A549 (cell line): ENCODE data around the gene P2RY8. TPM values are rescaled to one million over a fixed set of nuclear protein-coding genes. Genes with fewer than 3 reads are reported as not detected.
"Not testable (repeated sequence)": the region's sequence is repeated elsewhere in the genome, so short reads cannot be mapped to it uniquely, and the experiment has no call there.

ENCODE experiments used
- ATAC-seq, 2 experiments: fragments of 200-7000 bp in 1 of 2; fragments of >200 bp in 1 of 2; cut with Nextera tagmentation in 1 of 2; cut with Tn5 transposase in 1 of 2; 3 replicates each; pipeline versions ENCODE4 v1.8.0 to v1.9.1; 2018 to 2020; ENCODE audit warnings: mild to moderate bottlenecking in 1 of 2, moderate library complexity in 1 of 2
- CTCF ChIA-PET: fragments of 300-600 bp; sonication (Branson Sonifier 250); formaldehyde crosslinking; extraction: SDS; loops from one replicate; lab custom pipeline; 2021; ENCODE audit warnings: antibody characterized with exemption, inconsistent platforms; lab: Yijun Ruan, JAX
- POLR2A ChIA-PET: fragments of 350-600 bp; formaldehyde crosslinking; extraction: SDS; loops from one replicate; lab custom pipeline; 2021; ENCODE audit warnings: antibody characterized with exemption, inconsistent platforms; lab: Yijun Ruan, JAX
- DNase-seq, 2 experiments: peaks; one replicate each; pipeline versions ENCODE4 v3.0.0 to v3.0.0-alpha.2; 2011 to 2016; ENCODE audit warnings: low read depth in 1 of 2, low spot score in 1 of 2
- FAIRE-seq: peaks from 2 replicates; lab custom pipeline; 2011; peaks lifted over from hg19 to GRCh38; lab: Jason Lieb, UNC
- H3K27ac ChIP-seq, 2 experiments: fragments of >200 bp; sonication (Bioruptor Twin); formaldehyde crosslinking; 3 replicates each; pipeline ENCODE4 v1.5.1; 2016 to 2017
- H3K4me1 ChIP-seq: fragments of >200 bp; sonication (Bioruptor Twin); formaldehyde crosslinking; 3 replicates; pipeline ENCODE4 v1.6.1; 2016
- H3K4me2 ChIP-seq: fragments of >200 bp; sonication (Bioruptor Twin); formaldehyde crosslinking; 3 replicates; pipeline ENCODE4 v1.6.1; 2016
- H3K4me3 ChIP-seq: fragments of >200 bp; sonication (Bioruptor Twin); formaldehyde crosslinking; 3 replicates; pipeline ENCODE4 v1.5.1; 2016
- H3K9me3 ChIP-seq: fragments of >200 bp; sonication (Bioruptor Twin); formaldehyde crosslinking; 3 replicates; pipeline ENCODE4 v1.6.1; 2016
- BCL3 ChIP-seq: fragments of >200 bp; sonication (Bioruptor Twin); formaldehyde crosslinking; IDR thresholded peaks from 3 replicates; pipeline ENCODE4 v1.6.1; 2016
- BHLHE40 ChIP-seq: IDR thresholded peaks from 2 replicates; pipeline ENCODE4 v1.6.1; 2012; ENCODE audit warnings: low read depth, low read length, inconsistent platforms
- CBX8 ChIP-seq: fragments of 200-600 bp; sonication (generic); IDR thresholded peaks from 2 replicates; pipeline ENCODE4 v1.6.1; 2016
- FOSB ChIP-seq: fragments of 250-450 bp; sonication (Bioruptor Pico); IDR thresholded peaks from 2 replicates; pipeline ENCODE4 v1.5.0; 2020; ENCODE audit warnings: mild to moderate bottlenecking, moderate library complexity
- FOSL2 ChIP-seq, 2 experiments: fragments of 450-650 bp in 1 of 2; fragments of >200 bp in 1 of 2; sonication (Bioruptor Twin) in 1 of 2; formaldehyde crosslinking; IDR thresholded peaks; 2 replicates each; pipeline versions ENCODE4 v1.5.0 to v1.6.1; 2016 to 2020; ENCODE audit warnings: mild to moderate bottlenecking in 1 of 2, moderate library complexity in 1 of 2
- GATA3 ChIP-seq: IDR thresholded peaks from 2 replicates; pipeline ENCODE4 v1.6.1; 2012; ENCODE audit warnings: borderline replicate concordance
- HDAC2 ChIP-seq: fragments of 200-600 bp; sonication (generic); IDR thresholded peaks from 2 replicates; pipeline ENCODE4 v1.6.1; 2016
- HEYL ChIP-seq: fragments of 250-450 bp; sonication (Bioruptor Pico); IDR thresholded peaks from 2 replicates; pipeline ENCODE4 v1.8.0; 2021; ENCODE audit warnings: mild to moderate bottlenecking, moderate library complexity
- HOXB13 ChIP-seq: fragments of 250-450 bp; sonication (Bioruptor Pico); IDR thresholded peaks from 2 replicates; pipeline ENCODE4 v1.5.0; 2020; ENCODE audit warnings: low read depth, mild to moderate bottlenecking, moderate library complexity
- HOXB5 ChIP-seq: fragments of 250-450 bp; sonication (Bioruptor Pico); IDR thresholded peaks from 2 replicates; pipeline ENCODE4 v1.5.0; 2020; ENCODE audit warnings: mild to moderate bottlenecking, moderate library complexity
- JUN ChIP-seq, 2 experiments: fragments of >200 bp; sonication (Bioruptor Twin); formaldehyde crosslinking; IDR thresholded peaks; 2 replicates in 1 of 2; 3 replicates in 1 of 2; pipeline ENCODE4 v1.6.1; 2016 to 2017
- JUNB ChIP-seq: fragments of >200 bp; sonication (Bioruptor Twin); formaldehyde crosslinking; IDR thresholded peaks from 2 replicates; pipeline ENCODE4 v1.6.1; 2016
- KDM1A ChIP-seq: fragments of 200-600 bp; sonication (generic); IDR thresholded peaks from 2 replicates; pipeline ENCODE4 v1.6.1; 2016; ENCODE audit warnings: low read depth, mild to moderate bottlenecking
- MAFK ChIP-seq: fragments of 450-650 bp; IDR thresholded peaks from 2 replicates; pipeline ENCODE4 v1.6.1; 2014; ENCODE audit not compliant: partially characterized antibody
- MAX ChIP-seq: IDR thresholded peaks from 2 replicates; pipeline ENCODE4 v1.6.1; 2012
- MAZ ChIP-seq: fragments of 150-350 bp; IDR thresholded peaks from 2 replicates; pipeline ENCODE4 v1.6.1; 2014; ENCODE audit warnings: antibody characterized with exemption, low read depth, low read length, borderline replicate concordance
- MYC ChIP-seq: IDR thresholded peaks from 2 replicates; pipeline ENCODE4 v1.6.1; 2012; ENCODE audit warnings: mild to moderate bottlenecking, inconsistent platforms, low read length, improper control_type of control experiment, borderline replicate concordance
- NR3C1 ChIP-seq: fragments of >200 bp; sonication (Bioruptor Twin); formaldehyde crosslinking; IDR thresholded peaks from 3 replicates; pipeline ENCODE4 v1.6.1; 2017
- POLR2A ChIP-seq: IDR thresholded peaks from 2 replicates; pipeline ENCODE4 v1.6.1; 2012; ENCODE audit warnings: mild to moderate bottlenecking, low read length
- REST ChIP-seq: fragments of 200-600 bp; sonication (generic); IDR thresholded peaks from 2 replicates; pipeline ENCODE4 v1.6.1; 2016; ENCODE audit warnings: antibody characterized with exemption, mild to moderate bottlenecking, moderate library complexity
- RNF2 ChIP-seq: fragments of 200-600 bp; sonication (generic); IDR thresholded peaks from 2 replicates; pipeline ENCODE4 v1.6.1; 2016; ENCODE audit warnings: low read depth, mild to moderate bottlenecking, antibody characterized with exemption, moderate library complexity, borderline replicate concordance
- SREBF2 ChIP-seq: fragments of 450-650 bp; IDR thresholded peaks from 2 replicates; pipeline ENCODE4 v1.6.1; 2014; ENCODE audit warnings: mild to moderate bottlenecking, moderate library complexity
- ZC3H11A ChIP-seq: fragments of 450-650 bp; IDR thresholded peaks from 2 replicates; pipeline ENCODE4 v1.6.1; 2014; ENCODE audit warnings: antibody characterized with exemption, mild to moderate bottlenecking
- ZFP36 ChIP-seq: fragments of 450-650 bp; IDR thresholded peaks from 2 replicates; pipeline ENCODE4 v1.6.1; 2014; ENCODE audit warnings: borderline replicate concordance; ENCODE audit not compliant: partially characterized antibody
- WGBS: methylation state at CpG from one replicate; pipeline ENCODE4 v1.1.6; 2017; ENCODE audit errors: missing lambda C conversion rate; 5-methylcytosine and 5-hydroxymethylcytosine counted together
- polyA plus RNA-seq, 4 experiments: library from polyadenylated mRNA; depleted of rRNA in 3 of 4; stranded (reverse); fragments of >200 nt; fragmentation: RNase III in 1 of 4; extraction: RNeasy Plus Mini Kit Qiagen cat#74134 plus additional on column Dnase treatment in 1 of 4; gene quantifications; 2 replicates in 3 of 4; 3 replicates in 1 of 4; pipeline ENCODE4 v1.2.3, GENCODE V29; 2011 to 2017

P2RY8 gene
- polyA plus RNA-seq, 2 of the 4 experiments (the other 2 are of a cell fraction): not detected

GRCh38 chrX:1561164-1561563 lies 24.2 kb upstream of the P2RY8 start (continued):
- TF ChIP-seq BCL3 (no peak), BHLHE40 (no peak), KDM1A (no peak), JUNB (no peak)
- TF ChIP-seq, all 56 proteins: peak for 0

GRCh38 chrX:1558761-1559468 lies 21.9 kb upstream of the P2RY8 start:
- Histone ChIP-seq H3K4me3 (no peak overlapping the region), H3K4me1 (no peaks in the 10 kb centered on the region), H3K27ac (no peak overlapping the region), H3K9me3 (no peaks in the 10 kb centered on the region; the same call in 1 of the 3 replicates), H3K4me2 (no peak overlapping the region)
- TF ChIP-seq ZC3H11A (no peak), ZFP36 (no peak), POLR2A (no peak), JUN (IDR thresholded peaks at IDR 0.05) (no peak), RNF2 (no peak), MAX (no peak), SREBF2 (no peak), MYC (no peak), NR3C1 (no peak), HEYL (CRISPR knock-in tag) (no peak), HDAC2 (no peak), CBX8 (no peak)
- FAIRE-seq: no peak
- 44% methylated on average over 13 of the region's 13 CpGs for WGBS
- DNase-seq: no peak
- ChIA-PET CTCF (no interaction called here), POLR2A (no interaction called here)
- peak; percentile 21 to 60; a peak in 1 of 6 replicates for ATAC-seq

GRCh38 chrX:1557442-1557841 lies 20.5 kb upstream of the P2RY8 start:
- FAIRE-seq, ATAC-seq, DNase-seq, H3K4me3 ChIP-seq, H3K27ac ChIP-seq, POLR2A ChIA-PET, H3K4me2 ChIP-seq, H3K4me1 ChIP-seq, CTCF ChIA-PET, H3K9me3 ChIP-seq: not testable (repeated sequence)

GRCh38 chrX:1555370-1555769 lies 18.4 kb upstream of the P2RY8 start:
- Histone ChIP-seq H3K27ac (no peak overlapping the region), H3K4me1 (no peaks in the 10 kb centered on the region), H3K4me3 (no peak overlapping the region), H3K4me2 (no peak overlapping the region), H3K9me3 (peaks cover 7% of the 10 kb centered on the region)
- DNase-seq (no peak), ATAC-seq (no peak), FAIRE-seq (no peak)
- POLR2A ChIA-PET: no interaction called here
- TF ChIP-seq ZC3H11A (no peak), FOSL2 (IDR thresholded peaks at IDR 0.05) (no peak), FOSL2 (CRISPR knock-in tag; IDR thresholded peaks at IDR 0.05) (no peak)
- CTCF ChIA-PET: no interaction called here
- WGBS: 64% methylated on average over 6 of the region's 6 CpGs

- ATAC-seq (no peak), DNase-seq (no peak), FAIRE-seq (no peak)
- CTCF ChIA-PET: no interaction called here
- Histone ChIP-seq H3K4me3 (no peak overlapping the region), H3K27ac (no peak overlapping the region), H3K4me2 (no peak overlapping the region), H3K4me1 (no peaks in the 10 kb centered on the region), H3K9me3 (peaks cover 7% of the 10 kb centered on the region)
- 62% methylated on average over 18 of the region's 19 CpGs for WGBS
- POLR2A ChIA-PET: no interaction called here
- no peak for TF ChIP-seq MAFK
- TF ChIP-seq MAZ: no peak
- TF ChIP-seq HOXB13 (CRISPR knock-in tag): no peak
- TF ChIP-seq GATA3: no peak
- TF ChIP-seq FOSB (CRISPR knock-in tag): no peak
- TF ChIP-seq KDM1A: no peak
- TF ChIP-seq HOXB5: no peak
- no peak for TF ChIP-seq REST
Observed at GRCh38 chrX:1554469-1555210, 17.7 kb upstream of the P2RY8 start.
